ENCODE results near the gene GRHL1.

GRHL1 gene

GRCh38 chr2:9958057-9958456, 6.6 kb downstream of the GRHL1 start:
- no peak for DNase-seq
- Mint-ChIP-seq H3K36me3 (ENCODE audit: low read depth) (no peaks in the 10 kb centered on the region), H3K27me3 (peaks cover 24% of the 10 kb centered on the region), H3K9me3 (no peaks in the 10 kb centered on the region), H3K4me1 (ENCODE audit: low read depth) (no peaks in the 10 kb centered on the region), H3K27ac (no peak overlapping the region), H3K4me3 (no peak overlapping the region)

DNA sequence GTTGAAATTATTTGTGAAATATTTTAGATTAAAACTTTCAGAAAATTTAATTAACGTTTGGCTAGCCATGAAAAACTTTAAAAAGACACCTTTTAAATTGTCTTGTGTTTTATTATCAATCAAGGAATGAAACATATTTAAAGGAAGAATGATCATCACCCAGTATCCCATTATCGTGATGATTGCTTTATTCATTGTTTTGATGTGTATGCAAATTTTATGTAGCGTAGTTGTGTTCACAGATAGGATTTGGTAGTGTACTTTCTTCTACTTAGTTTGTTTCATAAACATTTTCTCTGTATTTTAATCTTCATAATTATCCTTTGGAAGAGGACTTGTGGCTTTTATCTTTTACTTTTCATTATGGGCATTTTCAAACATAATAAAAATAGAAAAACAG, 7.8 kb downstream of the GRHL1 start:
- Mint-ChIP-seq H3K27ac (no peak overlapping the region), H3K4me3 (no peak overlapping the region), H3K4me1 (ENCODE audit: low read depth) (no peaks in the 10 kb centered on the region), H3K36me3 (ENCODE audit: low read depth) (no peaks in the 10 kb centered on the region), H3K9me3 (no peaks in the 10 kb centered on the region), H3K27me3 (peaks cover 15% of the 10 kb centered on the region)
- no peak for DNase-seq

DNA sequence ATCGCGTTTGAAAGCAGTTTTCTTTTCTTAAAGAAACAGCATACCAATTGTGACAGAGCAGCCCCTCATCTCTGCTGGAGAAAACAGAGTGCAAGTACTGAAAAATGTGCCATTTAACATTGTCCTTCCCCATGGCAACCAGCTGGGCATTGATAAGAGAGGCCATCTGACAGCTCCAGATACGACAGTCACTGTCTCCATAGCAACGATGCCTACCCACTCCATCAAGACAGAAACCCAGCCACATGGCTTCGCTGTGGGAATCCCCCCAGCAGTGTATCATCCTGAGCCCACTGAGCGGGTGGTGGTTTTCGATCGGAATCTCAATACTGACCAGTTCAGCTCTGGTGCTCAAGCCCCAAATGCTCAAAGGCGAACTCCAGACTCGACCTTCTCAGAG, 9.5 kb downstream of the GRHL1 start:
- no peak for DNase-seq
- no peak overlapping the region for H3K4me3 Mint-ChIP-seq
- H3K27ac Mint-ChIP-seq: no peak overlapping the region
- H3K27me3 Mint-ChIP-seq: peaks cover 8% of the 10 kb centered on the region
- H3K4me1 Mint-ChIP-seq (ENCODE audit: low read depth): peaks cover 13% of the 10 kb centered on the region
- no peaks in the 10 kb centered on the region for H3K36me3 Mint-ChIP-seq (ENCODE audit: low read depth)
- H3K9me3 Mint-ChIP-seq: no peaks in the 10 kb centered on the region

DNA sequence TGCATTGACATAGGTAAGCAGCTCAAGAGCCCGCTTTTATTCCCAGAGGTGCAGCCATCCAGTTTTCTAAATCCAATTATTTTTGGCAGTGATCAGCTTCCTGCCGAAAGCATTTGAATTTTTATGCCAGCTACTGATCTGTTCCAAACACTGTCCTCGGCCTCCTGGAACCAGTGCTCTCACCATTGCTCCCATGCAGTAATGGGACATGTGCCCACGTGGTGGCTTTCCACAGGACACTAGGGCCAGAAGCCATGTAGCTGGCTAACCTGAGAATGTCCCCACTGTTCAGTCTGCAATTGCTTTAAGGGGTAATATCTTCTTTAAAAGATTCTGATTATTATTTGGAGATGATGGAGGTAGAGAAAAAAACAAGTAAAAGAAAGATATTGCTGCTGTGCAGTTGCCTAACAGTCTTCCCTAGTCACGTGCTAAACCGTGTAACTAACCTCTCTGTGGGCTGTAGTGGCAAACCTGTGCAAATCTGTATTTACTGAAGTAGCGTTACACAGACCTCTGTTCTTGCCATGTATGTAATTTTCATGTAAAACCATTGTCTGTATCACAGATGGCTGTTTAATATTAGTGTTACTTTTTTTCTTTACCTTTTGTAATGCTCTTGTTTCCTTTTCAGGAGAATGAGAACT, 13.0 kb downstream of the GRHL1 start:
- no peaks in the 10 kb centered on the region for H3K27me3 Mint-ChIP-seq
- peaks cover 15% of the 10 kb centered on the region for H3K4me1 Mint-ChIP-seq (ENCODE audit: low read depth)
- no peaks in the 10 kb centered on the region for H3K9me3 Mint-ChIP-seq
- DNase-seq: no peak
- H3K4me3 Mint-ChIP-seq: no peak overlapping the region
- H3K36me3 Mint-ChIP-seq (ENCODE audit: low read depth): no peaks in the 10 kb centered on the region
- no peak overlapping the region for H3K27ac Mint-ChIP-seq

DNA sequence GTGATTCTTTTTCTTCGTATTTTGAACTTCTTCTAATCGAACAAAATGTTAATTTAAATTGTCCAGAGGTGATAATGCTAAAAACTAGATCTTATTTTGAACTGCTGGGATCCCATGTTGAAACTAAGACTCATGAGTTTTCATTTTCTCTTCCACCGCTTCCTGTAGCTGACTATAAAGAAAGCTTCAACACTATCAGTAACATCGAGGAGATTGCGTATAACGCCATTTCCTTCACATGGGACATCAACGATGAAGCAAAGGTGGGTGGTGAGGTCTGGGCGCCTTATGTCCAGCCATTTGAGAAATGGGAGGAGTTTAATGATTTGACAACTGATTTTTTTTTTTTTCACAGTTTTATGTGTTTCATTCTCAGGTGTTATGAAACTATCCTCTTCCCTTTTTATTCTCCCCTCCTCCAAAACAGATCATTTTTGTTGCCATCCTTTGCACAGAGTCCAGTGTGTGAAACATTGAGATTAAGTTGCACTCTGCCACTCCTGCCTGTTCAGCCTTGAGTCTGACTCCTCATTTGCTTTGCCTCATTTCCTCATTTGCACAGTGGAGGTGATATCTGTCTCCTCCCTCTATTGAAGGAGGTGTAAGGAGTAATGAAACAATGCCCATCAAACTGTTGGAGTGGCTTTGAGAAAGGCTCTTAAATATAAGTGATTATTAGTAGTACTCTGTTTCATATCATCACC, 13.8 kb downstream of the GRHL1 start:
- Mint-ChIP-seq H3K27ac (no peak overlapping the region), H3K9me3 (no peaks in the 10 kb centered on the region), H3K27me3 (no peaks in the 10 kb centered on the region), H3K36me3 (ENCODE audit: low read depth) (no peaks in the 10 kb centered on the region), H3K4me3 (no peak overlapping the region), H3K4me1 (ENCODE audit: low read depth) (peaks cover 15% of the 10 kb centered on the region)
- DNase-seq: no peak

DNA sequence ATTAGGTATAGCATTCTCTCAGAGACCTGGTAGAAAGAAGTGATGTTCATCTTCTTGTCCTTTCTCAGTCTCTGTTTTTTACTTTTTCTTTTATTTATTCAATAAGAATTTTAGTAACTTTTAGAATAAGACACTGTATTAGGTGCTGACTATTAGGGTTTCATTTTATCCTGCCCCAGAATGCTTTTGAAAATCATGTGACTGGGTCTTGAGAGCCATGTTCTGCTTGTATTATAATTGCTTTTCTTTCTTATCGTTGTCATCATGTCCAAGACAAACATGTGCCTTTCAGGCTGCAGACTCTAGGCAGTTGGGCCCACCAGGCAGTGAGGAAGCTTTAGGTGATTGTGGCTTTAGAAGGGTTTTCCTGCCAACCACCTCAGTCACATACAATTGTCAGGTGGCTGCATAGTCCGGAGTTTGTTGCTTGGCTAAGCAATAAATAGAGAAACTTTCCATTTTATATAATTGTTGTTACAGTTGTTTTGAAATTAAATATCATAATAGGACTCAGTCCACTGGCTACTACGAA, 15.1 kb downstream of the GRHL1 start:
- Mint-ChIP-seq H3K9me3 (no peaks in the 10 kb centered on the region), H3K4me3 (no peak overlapping the region)

DNA sequence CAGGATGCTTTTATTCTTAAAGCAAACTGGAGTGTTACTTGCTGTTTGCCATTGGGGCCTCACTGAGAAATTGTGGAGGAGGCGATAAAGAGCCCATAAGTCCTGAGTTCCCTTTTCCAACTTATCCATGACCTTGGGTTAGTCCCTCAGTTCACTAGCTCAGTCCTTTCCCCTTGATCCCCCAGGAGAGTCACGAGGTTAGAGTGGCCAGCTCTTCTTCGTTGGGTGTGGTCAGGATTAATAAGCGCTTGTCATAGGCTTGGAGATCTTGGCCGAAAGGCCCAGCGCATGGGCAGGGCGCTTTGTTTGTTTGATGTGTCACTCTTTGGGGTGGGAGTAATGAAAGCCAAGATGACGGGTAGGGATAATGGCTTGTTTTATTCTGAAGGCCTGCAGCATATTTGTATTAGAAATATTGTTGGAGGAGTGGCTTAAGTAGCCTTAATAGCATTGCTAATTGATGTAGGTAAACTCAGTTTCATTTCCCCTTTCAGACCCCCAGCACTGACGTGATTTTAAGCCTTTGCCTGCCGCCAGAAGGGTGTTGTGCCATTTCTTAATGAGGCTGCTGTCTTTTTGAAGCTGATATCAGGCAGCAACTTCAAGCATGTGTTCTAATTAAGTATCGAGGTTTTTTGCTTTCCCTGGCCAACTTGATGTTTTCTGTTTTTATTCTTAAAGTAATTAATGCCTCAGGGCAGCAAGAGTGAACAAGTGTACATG, 15.7 kb downstream of the GRHL1 start:
- H3K4me3 Mint-ChIP-seq: no peak overlapping the region
- no peaks in the 10 kb centered on the region for H3K9me3 Mint-ChIP-seq
- H3K27me3 Mint-ChIP-seq: no peaks in the 10 kb centered on the region
- no peaks in the 10 kb centered on the region for H3K36me3 Mint-ChIP-seq (ENCODE audit: low read depth)
- DNase-seq: no peak
- H3K27ac Mint-ChIP-seq: no peak overlapping the region
- peaks cover 15% of the 10 kb centered on the region for H3K4me1 Mint-ChIP-seq (ENCODE audit: low read depth)

More for the DNA sequence above, 15.1 kb downstream of the GRHL1 start:
- peaks cover 15% of the 10 kb centered on the region for H3K4me1 Mint-ChIP-seq (ENCODE audit: low read depth)
- H3K27ac Mint-ChIP-seq: no peak overlapping the region
- no peaks in the 10 kb centered on the region for H3K36me3 Mint-ChIP-seq (ENCODE audit: low read depth)
- DNase-seq: no peak
- no peaks in the 10 kb centered on the region for H3K27me3 Mint-ChIP-seq

- Mint-ChIP-seq H3K27ac (no peak overlapping the region), H3K27me3 (no peaks in the 10 kb centered on the region)
These were observed 17.3 kb downstream of the GRHL1 start for GRCh38 chr2:9968553-9969497.

GRCh38 chr2:9970200-9971044, 18.9 kb downstream of the GRHL1 start:
- no peak overlapping the region for H3K27ac Mint-ChIP-seq
- H3K4me1 Mint-ChIP-seq (ENCODE audit: low read depth): peaks cover 33% of the 10 kb centered on the region
- no peaks in the 10 kb centered on the region for H3K9me3 Mint-ChIP-seq
- no peak for DNase-seq
- H3K27me3 Mint-ChIP-seq: no peaks in the 10 kb centered on the region
- H3K4me3 Mint-ChIP-seq: no peak overlapping the region
- H3K36me3 Mint-ChIP-seq (ENCODE audit: low read depth): no peaks in the 10 kb centered on the region

More at GRCh38 chr2:9968553-9969497, 17.3 kb downstream of the GRHL1 start:
- Mint-ChIP-seq H3K9me3 (no peaks in the 10 kb centered on the region), H3K36me3 (ENCODE audit: low read depth) (no peaks in the 10 kb centered on the region), H3K4me1 (ENCODE audit: low read depth) (peaks cover 26% of the 10 kb centered on the region), H3K4me3 (no peak overlapping the region)
- no peak for DNase-seq

DNA sequence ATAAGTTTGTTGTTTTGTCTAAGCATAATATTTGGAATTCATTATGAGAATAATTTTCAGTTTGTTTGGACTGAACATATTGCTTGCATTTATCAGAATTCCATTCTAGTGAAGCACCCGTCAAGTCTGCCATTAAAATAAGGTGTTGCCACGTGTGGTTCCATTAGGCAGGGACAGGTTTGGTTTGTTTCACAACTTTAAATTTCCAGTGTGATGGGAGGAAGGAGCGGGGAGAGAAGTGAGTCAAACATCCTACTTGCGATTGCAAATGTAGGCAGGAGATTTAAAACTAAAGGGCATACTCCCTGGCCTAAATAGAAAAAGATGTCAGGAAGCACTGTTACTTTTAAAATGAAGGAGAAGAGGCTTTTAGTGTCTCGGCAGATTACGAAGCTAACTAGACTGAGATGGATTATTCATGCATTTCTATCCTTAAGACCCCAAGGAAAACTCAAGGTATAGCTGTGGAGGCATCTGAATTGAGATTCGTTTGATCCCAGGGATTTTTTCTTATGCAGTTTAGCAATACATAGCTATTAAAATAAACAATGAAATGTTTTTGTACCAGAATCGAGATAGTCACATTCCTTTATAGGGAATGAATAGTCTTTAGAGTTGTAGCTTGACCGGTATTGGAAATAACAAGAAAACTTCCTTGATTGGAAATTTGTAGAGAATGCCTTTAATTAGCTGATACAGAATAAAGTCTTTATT, 19.8 kb downstream of the GRHL1 start:
- Mint-ChIP-seq H3K27ac (no peak overlapping the region), H3K27me3 (no peaks in the 10 kb centered on the region), H3K4me3 (no peak overlapping the region), H3K9me3 (no peaks in the 10 kb centered on the region), H3K36me3 (ENCODE audit: low read depth) (no peaks in the 10 kb centered on the region), H3K4me1 (ENCODE audit: low read depth) (peaks cover 36% of the 10 kb centered on the region)
- no peak for DNase-seq

GRCh38 chr2:9971890-9972289, 20.4 kb downstream of the GRHL1 start:
- DNase-seq: no peak
- Mint-ChIP-seq H3K36me3 (ENCODE audit: low read depth) (no peaks in the 10 kb centered on the region), H3K27me3 (no peaks in the 10 kb centered on the region), H3K4me3 (no peak overlapping the region), H3K4me1 (ENCODE audit: low read depth) (peaks cover 41% of the 10 kb centered on the region), H3K27ac (no peak overlapping the region), H3K9me3 (no peaks in the 10 kb centered on the region)

- H3K9me3 Mint-ChIP-seq: peaks cover 2% of the 10 kb centered on the region
- H3K4me1 Mint-ChIP-seq (ENCODE audit: low read depth): peaks cover 45% of the 10 kb centered on the region
- H3K36me3 Mint-ChIP-seq (ENCODE audit: low read depth): no peaks in the 10 kb centered on the region
- peak overlapping the region; percentile 69 for H3K27ac Mint-ChIP-seq
- H3K27me3 Mint-ChIP-seq: no peaks in the 10 kb centered on the region
- DNase-seq: no peak
- H3K4me3 Mint-ChIP-seq: no peak overlapping the region
These were observed 21.4 kb downstream of the GRHL1 start for GRCh38 chr2:9972621-9973479.

Data from activated T-cell treated with anti-CD3 and anti-CD28 coated beads, Interleukin-2, amount 50 U/mL, for 24 hours (primary cell).